Body of pancreas (tissue), 4 donors: ENCODE results near the gene KIF27. TPM values are rescaled to one million over a fixed set of nuclear protein-coding genes. Genes with fewer than 3 reads are reported as not detected.

Experiments used
- ATAC-seq: fragments of 150-250 bp; one replicate; pipeline ENCODE4 v1.9.1; 2016
- DNase-seq, 4 donors: peaks; one replicate each; pipeline ENCODE4 v3.0.0-alpha.2; 2019
- H3K27ac ChIP-seq, 4 donors: fragments of 200-600 bp; sonication (generic); 1 replicate in 3 of 4; 2 replicates in 1 of 4; pipeline versions ENCODE4 v1.5.1 to v1.6.1; 2016 to 2019; ENCODE audit warnings: mild to moderate bottlenecking in 1 of 4, mixed read lengths in 1 of 4, moderate library complexity in 1 of 4
- H3K27me3 ChIP-seq, 2 donors: fragments of 200-600 bp; sonication (generic); one replicate each; pipeline ENCODE4 v1.6.0; 2016; ENCODE audit warnings: mild to moderate bottlenecking in 1 of 2
- H3K36me3 ChIP-seq, 2 donors: fragments of 200-600 bp; sonication (generic); replicated peaks in 1 of 2; 2 replicates each; pipeline ENCODE4 v1.5.1; 2016; ENCODE audit warnings: low read depth in 2 of 2; ENCODE audit not compliant: insufficient read depth in 1 of 2
- H3K4me1 ChIP-seq: fragments of 200-600 bp; sonication (generic); one replicate; pipeline ENCODE4 v1.6.0; 2016
- H3K4me3 ChIP-seq, 2 donors: fragments of 200-600 bp; sonication (generic); 1 replicate in 1 of 2; 2 replicates in 1 of 2; pipeline ENCODE4 v1.5.1; 2016 to 2019
- H3K9me3 ChIP-seq, 3 donors: fragments of 200-600 bp; sonication (generic); 1 replicate in 2 of 3; 2 replicates in 1 of 3; pipeline ENCODE4 v1.5.1; 2016
- CTCF ChIP-seq, 7 experiments: fragments of 450-650 bp in 4 of 7; fragments of 200-600 bp in 3 of 7; sonication (generic) in 3 of 7; IDR thresholded peaks; one replicate each; pipeline ENCODE4 v1.5.1; 2016 to 2019; ENCODE audit warnings: antibody characterized with exemption in 7 of 7
- POLR2A ChIP-seq, 3 donors: fragments of 450-650 bp; IDR thresholded peaks; one replicate each; pipeline ENCODE4 v1.6.1; 2016; ENCODE audit warnings: antibody characterized with exemption in 3 of 3, mild to moderate bottlenecking in 2 of 3
- WGBS, 2 donors: methylation state at CpG; one replicate each; pipeline ENCODE4 v1.1.5; 2017; 5-methylcytosine and 5-hydroxymethylcytosine counted together
- intact Hi-C: fragments of 100-400 bp; cut with DNase I; formaldehyde crosslinking; loops from one replicate; pipeline ENCODE4 v1.15.1; 2023
- total RNA-seq, 2 donors: library from RNA; depleted of rRNA; stranded (reverse); fragments of >200 nt; gene quantifications; one replicate each; pipeline ENCODE4 v1.1.0, GENCODE V29; 2016

The KIF27 gene, protein sequence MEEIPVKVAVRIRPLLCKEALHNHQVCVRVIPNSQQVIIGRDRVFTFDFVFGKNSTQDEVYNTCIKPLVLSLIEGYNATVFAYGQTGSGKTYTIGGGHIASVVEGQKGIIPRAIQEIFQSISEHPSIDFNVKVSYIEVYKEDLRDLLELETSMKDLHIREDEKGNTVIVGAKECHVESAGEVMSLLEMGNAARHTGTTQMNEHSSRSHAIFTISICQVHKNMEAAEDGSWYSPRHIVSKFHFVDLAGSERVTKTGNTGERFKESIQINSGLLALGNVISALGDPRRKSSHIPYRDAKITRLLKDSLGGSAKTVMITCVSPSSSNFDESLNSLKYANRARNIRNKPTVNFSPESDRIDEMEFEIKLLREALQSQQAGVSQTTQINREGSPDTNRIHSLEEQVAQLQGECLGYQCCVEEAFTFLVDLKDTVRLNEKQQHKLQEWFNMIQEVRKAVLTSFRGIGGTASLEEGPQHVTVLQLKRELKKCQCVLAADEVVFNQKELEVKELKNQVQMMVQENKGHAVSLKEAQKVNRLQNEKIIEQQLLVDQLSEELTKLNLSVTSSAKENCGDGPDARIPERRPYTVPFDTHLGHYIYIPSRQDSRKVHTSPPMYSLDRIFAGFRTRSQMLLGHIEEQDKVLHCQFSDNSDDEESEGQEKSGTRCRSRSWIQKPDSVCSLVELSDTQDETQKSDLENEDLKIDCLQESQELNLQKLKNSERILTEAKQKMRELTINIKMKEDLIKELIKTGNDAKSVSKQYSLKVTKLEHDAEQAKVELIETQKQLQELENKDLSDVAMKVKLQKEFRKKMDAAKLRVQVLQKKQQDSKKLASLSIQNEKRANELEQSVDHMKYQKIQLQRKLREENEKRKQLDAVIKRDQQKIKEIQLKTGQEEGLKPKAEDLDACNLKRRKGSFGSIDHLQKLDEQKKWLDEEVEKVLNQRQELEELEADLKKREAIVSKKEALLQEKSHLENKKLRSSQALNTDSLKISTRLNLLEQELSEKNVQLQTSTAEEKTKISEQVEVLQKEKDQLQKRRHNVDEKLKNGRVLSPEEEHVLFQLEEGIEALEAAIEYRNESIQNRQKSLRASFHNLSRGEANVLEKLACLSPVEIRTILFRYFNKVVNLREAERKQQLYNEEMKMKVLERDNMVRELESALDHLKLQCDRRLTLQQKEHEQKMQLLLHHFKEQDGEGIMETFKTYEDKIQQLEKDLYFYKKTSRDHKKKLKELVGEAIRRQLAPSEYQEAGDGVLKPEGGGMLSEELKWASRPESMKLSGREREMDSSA (N-terminal part only)
- 1 to 10 TPM; 6.0 to 6.6 TPM for total RNA-seq

GRCh38 chr9:83920927-83921707 lies at the start of gene KIF27:
TSS of gene KIF27 (minus strand) at chr9:83921432. CDS start at chr9:83915591, 5,841 bp downstream.
- no peaks in the 10 kb centered on the region for H3K27me3 ChIP-seq
- H3K27ac ChIP-seq, result peak within 1 kb of the TSS; percentile 97 to 100 (median 100)
- TF ChIP-seq POLR2A (IDR thresholded peaks at IDR 0.05) (peak; percentile 73 to 88 (median 81)), CTCF (IDR thresholded peaks at IDR 0.05) (peak in 5 of 7 experiments; percentile 28 to 67 (median 42))
- peak within 1 kb of the TSS; percentile 78 to 81 for H3K4me3 ChIP-seq
- no peaks in the 10 kb centered on the region for H3K36me3 ChIP-seq
- DNase-seq (peak; percentile 99 to 100 (median 99)), ATAC-seq (peak; percentile 96)
- H3K9me3 ChIP-seq, result no peaks in the 10 kb centered on the region
- H3K4me1 ChIP-seq, result peaks cover 18% of the 10 kb centered on the region
- WGBS, 2 donors, result 0 to 1% methylated on average over 29 to 67 of the region's 92 CpGs
- intact Hi-C loops, result no loop called here

DNA sequence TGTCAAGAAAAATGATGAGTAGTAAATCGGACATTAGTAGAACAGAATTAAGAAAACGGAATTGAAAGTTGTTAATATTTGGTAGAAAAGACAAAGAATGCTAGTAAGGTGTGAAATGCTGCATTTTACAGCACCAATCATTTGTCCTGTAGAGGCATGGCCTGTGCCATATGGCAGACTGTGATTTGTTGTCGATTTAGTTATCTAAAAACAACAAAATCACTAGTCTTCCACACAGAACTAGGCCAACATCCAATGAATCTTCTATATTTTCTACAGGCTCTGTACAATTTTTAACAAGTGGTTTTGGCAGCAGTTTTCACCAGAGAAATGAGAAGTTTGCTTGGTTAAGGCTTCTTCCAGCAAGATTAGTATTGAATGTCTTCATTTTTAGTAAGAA lies 48.4 kb upstream of the KIF27 start:
- WGBS, 2 donors, result 63 to 66% methylated on average over 3 of the region's 3 CpGs
- ATAC-seq, result no peak
- Histone ChIP-seq H3K4me1 (peaks cover 3% of the 10 kb centered on the region), H3K27me3 (no peaks in the 10 kb centered on the region), H3K9me3 (no peaks in the 10 kb centered on the region), H3K36me3 (peaks cover 29 to 48% of the 10 kb centered on the region in 2 donors), H3K4me3 (no peak overlapping the region), H3K27ac (no peak overlapping the region)
- DNase-seq, result no peak
- intact Hi-C loops, result no loop called here
- no peak for TF ChIP-seq POLR2A (IDR thresholded peaks at IDR 0.05)
- TF ChIP-seq CTCF (IDR thresholded peaks at IDR 0.05), result no peak

DNA sequence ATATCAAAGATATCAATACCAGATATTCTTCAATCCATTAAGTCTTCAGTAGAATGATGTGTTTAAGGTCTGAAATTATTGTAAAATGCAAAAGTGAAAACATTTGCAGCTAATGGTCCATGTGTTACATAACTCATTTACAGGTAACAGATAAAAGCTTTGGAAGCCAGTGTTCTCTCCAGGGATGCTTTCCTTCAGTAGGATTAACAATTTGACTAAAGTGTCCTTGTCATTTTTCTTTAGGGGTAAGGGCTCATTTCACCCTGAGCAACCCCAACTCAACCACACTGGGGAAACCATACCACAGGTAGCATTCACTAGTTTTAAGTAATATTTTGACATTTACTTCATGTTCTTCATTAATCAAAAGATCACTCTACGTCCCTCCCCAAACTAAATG lies 45.8 kb upstream of the KIF27 start:
- Histone ChIP-seq H3K27ac (no peak overlapping the region), H3K4me3 (no peak overlapping the region), H3K36me3 (peaks cover 8 to 31% of the 10 kb centered on the region in 2 donors), H3K27me3 (no peaks in the 10 kb centered on the region), H3K9me3 (no peaks in the 10 kb centered on the region), H3K4me1 (no peaks in the 10 kb centered on the region)
- 79 to 82% methylated on average over 1 of the region's 1 CpG for whole genome bisulfite sequencing, 2 donors
- TF ChIP-seq POLR2A (IDR thresholded peaks at IDR 0.05), result no peak
- no peak for TF ChIP-seq CTCF (IDR thresholded peaks at IDR 0.05)
- no peak for ATAC-seq
- DNase-seq, result no peak
- intact Hi-C loops, result no loop called here

GRCh38 chr9:83966209-83966582 lies 45.0 kb upstream of the KIF27 start:
- no peak overlapping the region for H3K27ac ChIP-seq
- DNase-seq (no peak), ATAC-seq (peak; percentile 23)
- TF ChIP-seq POLR2A (IDR thresholded peaks at IDR 0.05) (no peak), CTCF (IDR thresholded peaks at IDR 0.05) (no peak)
- WGBS, 2 donors, result 80 to 93% methylated on average over 8 of the region's 8 CpGs
- intact Hi-C loops, result no loop called here
- H3K9me3 ChIP-seq, result no peaks in the 10 kb centered on the region
- no peaks in the 10 kb centered on the region for H3K4me1 ChIP-seq
- peaks cover 8 to 22% of the 10 kb centered on the region in 2 donors for H3K36me3 ChIP-seq
- H3K27me3 ChIP-seq, result no peaks in the 10 kb centered on the region
- H3K4me3 ChIP-seq, result no peak overlapping the region
